SH-SY5Y (cell line): Measurements from ENCODE around the gene MCOLN2.

Experiments used
- GATA2 ChIP-seq: IDR thresholded peaks from 2 replicates; pipeline ENCODE4 v1.6.1; 2011; ENCODE audit warnings: mild to moderate bottlenecking, low read depth, low read length
- GATA3 ChIP-seq: IDR thresholded peaks from 2 replicates; pipeline ENCODE4 v1.6.1; 2011; ENCODE audit warnings: low read depth, mild to moderate bottlenecking, low read length, moderate library complexity

DNA sequence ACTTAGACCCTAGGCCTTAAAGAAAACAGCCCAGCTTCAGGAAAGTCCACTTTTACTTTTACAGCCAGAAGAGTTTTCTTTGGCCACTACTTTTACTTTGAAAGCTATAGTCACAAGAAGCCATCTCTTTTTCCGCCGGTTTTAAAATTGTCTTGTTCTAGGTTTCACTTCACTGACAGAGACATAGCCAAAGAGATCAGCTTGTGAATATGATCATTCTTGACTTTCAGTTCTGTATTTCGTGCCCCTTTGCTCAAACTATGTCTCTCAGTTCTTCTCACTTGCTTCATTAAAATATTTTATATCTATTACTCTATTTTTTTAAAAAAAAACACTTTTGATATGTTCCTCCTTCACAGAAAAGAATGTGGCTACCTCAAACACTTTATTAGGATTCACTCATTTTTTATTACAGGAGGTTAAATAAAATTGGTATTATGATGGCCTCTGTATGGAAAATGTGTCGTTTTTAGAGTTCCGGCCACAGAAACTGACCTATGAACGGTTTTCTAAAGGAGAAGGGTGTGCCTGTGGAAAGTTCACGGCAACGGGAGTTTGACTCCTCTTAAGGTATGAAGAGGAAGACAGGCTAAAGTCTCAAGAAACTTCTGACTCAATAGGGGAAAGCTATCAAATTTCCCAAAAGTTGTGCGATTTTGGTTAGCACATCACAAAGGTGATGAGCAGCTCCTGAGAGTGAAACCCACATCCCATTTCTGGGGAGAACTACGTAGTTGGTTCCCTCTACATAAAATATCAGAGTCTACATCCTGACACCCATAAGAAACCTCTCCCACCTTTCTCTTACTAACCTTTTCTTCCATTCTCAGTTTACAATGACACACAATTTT lies 1.2 kb downstream of the MCOLN2 start:
- TF ChIP-seq GATA2 = no peak
- TF ChIP-seq GATA3 = no peak
